ENCODE measurements around the gene PLCD1.

PLCD1 gene

GRCh38 chr3:38004415-38005075 is 24.9 kb downstream of the PLCD1 start:
- in situ Hi-C loops (cut with HindIII; ENCODE audit: low sequenced_read_pairs), result no loop called here
- DNase-seq (ENCODE audit: low read depth, low spot score), result peak; percentile 55
- no peak overlapping the region for H3K4me3 ChIP-seq (ENCODE audit: low read depth, low read length)
- TF ChIP-seq CTCF (IDR thresholded peaks at IDR 0.05; ENCODE audit: low read depth, low read length), result peak; percentile 83

GRCh38 chr3:38003817-38004414 is 25.5 kb downstream of the PLCD1 start:
- in situ Hi-C loops (cut with HindIII; ENCODE audit: low sequenced_read_pairs), result no loop called here
- no peak for DNase-seq (ENCODE audit: low read depth, low spot score)
- TF ChIP-seq CTCF (IDR thresholded peaks at IDR 0.05; ENCODE audit: low read depth, low read length), result no peak
- no peak overlapping the region for H3K4me3 ChIP-seq (ENCODE audit: low read depth, low read length)

DNA sequence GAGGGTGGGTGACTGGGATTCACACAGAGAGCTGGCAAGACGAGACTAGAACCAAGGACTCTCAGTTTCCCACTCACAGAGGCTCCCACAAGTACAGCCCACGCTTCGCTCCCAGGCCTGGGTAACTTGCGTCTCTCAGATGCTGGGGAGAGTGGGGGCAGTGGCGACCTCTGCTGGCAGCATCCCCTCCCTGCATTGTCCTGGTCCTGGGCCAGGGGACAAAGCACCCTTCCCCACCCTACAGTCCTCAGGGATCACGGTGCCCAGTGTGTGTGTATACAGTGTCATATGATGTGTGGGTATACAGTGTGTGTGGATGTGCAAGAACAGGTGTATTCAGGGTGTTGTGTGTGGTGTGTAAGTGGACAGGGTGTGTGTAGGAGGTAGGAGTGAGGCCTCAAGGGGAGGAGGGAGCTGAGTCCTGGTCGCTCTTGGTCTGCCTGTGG is 26.0 kb downstream of the PLCD1 start:
- in situ Hi-C loops (cut with HindIII; ENCODE audit: low sequenced_read_pairs), result no loop called here
- peak; percentile 47 for DNase-seq (ENCODE audit: low read depth, low spot score)
- TF ChIP-seq CTCF (IDR thresholded peaks at IDR 0.05; ENCODE audit: low read depth, low read length), result peak; percentile 94
- H3K4me3 ChIP-seq (ENCODE audit: low read depth, low read length), result no peak overlapping the region

DNA sequence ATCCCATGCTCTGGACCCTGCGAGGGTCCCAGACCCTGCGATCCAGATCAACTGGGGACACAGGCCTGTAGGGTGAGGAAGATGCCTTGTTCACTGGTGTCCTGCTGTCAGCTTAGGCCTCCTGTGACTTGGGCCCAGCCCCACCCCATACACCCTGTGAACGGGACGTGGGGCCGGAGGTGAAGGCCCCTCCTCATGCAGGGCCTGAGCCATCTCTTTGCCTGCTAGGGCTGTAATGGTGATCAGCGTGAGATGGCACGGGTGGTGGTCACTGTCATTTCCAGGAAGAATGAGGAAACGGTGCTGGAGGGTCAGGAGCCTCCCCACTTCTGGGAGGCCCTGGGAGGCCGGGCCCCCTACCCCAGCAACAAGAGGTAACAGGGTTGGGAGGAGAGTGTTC is 26.5 kb downstream of the PLCD1 start:
- TF ChIP-seq CTCF (IDR thresholded peaks at IDR 0.05; ENCODE audit: low read depth, low read length), result no peak
- in situ Hi-C loops (cut with HindIII; ENCODE audit: low sequenced_read_pairs), result no loop called here
- DNase-seq (ENCODE audit: low read depth, low spot score), result no peak

DNA sequence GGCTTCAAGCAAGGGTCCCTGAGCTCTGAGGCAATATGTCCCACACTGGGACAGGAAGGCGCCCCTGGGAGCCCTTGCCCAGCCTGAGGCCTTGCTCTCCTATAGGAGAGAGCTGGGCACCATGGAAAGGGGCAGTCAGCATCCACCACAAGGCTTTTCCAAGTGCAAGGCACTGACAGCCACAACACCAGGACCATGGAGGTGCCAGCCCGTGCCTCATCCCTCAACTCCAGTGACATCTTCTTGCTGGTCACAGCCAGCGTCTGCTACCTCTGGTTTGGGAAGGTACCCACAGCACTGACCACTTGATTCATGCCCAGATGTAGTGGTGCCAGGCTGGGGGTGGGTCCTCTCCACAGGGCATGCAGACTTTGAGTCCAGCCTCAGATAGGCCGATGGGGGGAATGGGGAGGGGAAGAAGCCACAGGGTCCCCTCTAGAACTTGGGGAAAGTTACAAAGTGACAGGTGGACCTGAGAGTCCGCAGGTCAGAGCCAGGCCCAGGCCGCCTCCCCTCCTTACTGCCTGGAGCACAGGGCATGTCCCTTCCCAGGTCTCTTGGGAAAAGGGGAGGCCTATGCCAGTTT is 27.1 kb downstream of the PLCD1 start:
- no peak for TF ChIP-seq CTCF (IDR thresholded peaks at IDR 0.05; ENCODE audit: low read depth, low read length)
- DNase-seq (ENCODE audit: low read depth, low spot score), result no peak
- in situ Hi-C loops (cut with HindIII; ENCODE audit: low sequenced_read_pairs), result no loop called here

More for the DNA sequence above, 26.5 kb downstream of the PLCD1 start:
- no peak overlapping the region for H3K4me3 ChIP-seq (ENCODE audit: low read depth, low read length)

DNA sequence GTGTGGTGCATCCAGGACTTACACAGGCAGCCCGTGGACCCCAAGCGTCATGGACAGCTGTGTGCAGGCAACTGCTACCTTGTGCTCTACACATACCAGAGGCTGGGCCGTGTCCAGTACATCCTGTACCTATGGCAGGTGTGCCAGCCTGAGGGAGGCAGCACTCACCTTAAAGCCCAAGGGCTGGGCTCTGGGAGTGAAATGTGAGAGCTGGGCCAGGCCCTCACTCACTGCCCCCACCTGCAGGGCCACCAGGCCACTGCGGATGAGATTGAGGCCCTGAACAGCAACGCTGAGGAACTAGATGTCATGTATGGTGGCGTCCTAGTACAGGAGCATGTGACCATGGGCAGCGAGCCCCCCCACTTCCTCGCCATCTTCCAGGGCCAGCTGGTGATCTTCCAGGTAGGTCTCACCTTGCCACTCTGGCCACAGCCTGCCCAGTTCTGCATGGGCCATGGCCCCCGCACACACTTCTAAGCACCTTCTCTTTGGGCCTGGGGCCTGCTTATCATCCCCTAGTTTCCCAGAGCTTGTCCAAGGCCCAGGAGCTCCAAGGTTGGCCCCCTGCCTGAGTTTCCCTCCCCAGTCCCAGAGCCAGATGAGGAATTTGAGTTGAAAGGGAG is 27.9 kb downstream of the PLCD1 start:
- TF ChIP-seq CTCF (IDR thresholded peaks at IDR 0.05; ENCODE audit: low read depth, low read length), result peak; percentile 26
- DNase-seq (ENCODE audit: low read depth, low spot score), result no peak
- in situ Hi-C loops (cut with HindIII; ENCODE audit: low sequenced_read_pairs), result no loop called here
- no peak overlapping the region for H3K4me3 ChIP-seq (ENCODE audit: low read depth, low read length)

More for the DNA sequence above, 27.1 kb downstream of the PLCD1 start:
- no peak overlapping the region for H3K4me3 ChIP-seq (ENCODE audit: low read depth, low read length)
